ENCODE results near the gene PREX1. TPM values are rescaled to one million over a fixed set of nuclear protein-coding genes. Genes with fewer than 3 reads are reported as not detected.

Gene PREX1
- total and polyA plus RNA-seq, 2 donors (not counting 3 experiments of a cell fraction or from before 2014, with no cell fraction given): 51.3 to 72.9 TPM

GRCh38 chr20:48669946-48670605 is 157.7 kb downstream of the PREX1 start:
- Histone ChIP-seq H3K79me2 (ENCODE audit: control insufficient read depth, insufficient read depth, low read length) (no peaks in the 10 kb centered on the region), H3K9ac (replicated peaks; ENCODE audit: extremely low read depth, insufficient read depth, low read length) (no peak overlapping the region), H2AFZ (ENCODE audit: low read depth, low read length) (no peak overlapping the region), H3K36me3 (ENCODE audit: control insufficient read depth in 2 of 2, extremely low read depth in 1 of 2, insufficient read depth in 2 of 2, low read length in 2 of 2) (peaks cover 3 to 12% of the 10 kb centered on the region in 2 experiments), H3K4me2 (ENCODE audit: insufficient read depth, low read length) (no peak overlapping the region), H3K27ac (ENCODE audit: insufficient read depth, low read depth, low read length) (peak overlapping the region; percentile 13), H3K9me1 (replicated peaks; ENCODE audit: control insufficient read depth, extremely low read depth, insufficient read depth, low read length) (no peaks in the 10 kb centered on the region), H3K27me3 (ENCODE audit: control insufficient read depth in 2 of 2, insufficient read depth in 2 of 2, low read length in 2 of 2) (no peaks in the 10 kb centered on the region), H3K9me3 (replicated peaks; ENCODE audit: control insufficient read depth, insufficient read depth, low read length) (no peaks in the 10 kb centered on the region), H3K4me3 (replicated peaks in 1 of 3; ENCODE audit: insufficient read depth in 1 of 3, low read depth in 1 of 3, low read length in 3 of 3) (no peak overlapping the region), H4K20me1 (replicated peaks; ENCODE audit: control insufficient read depth, extremely low read depth, insufficient read depth, low read length) (no peaks in the 10 kb centered on the region), H3K4me1 (ENCODE audit: control insufficient read depth, extremely low read depth, insufficient read depth, low read length) (peaks cover 34% of the 10 kb centered on the region)
- CTCF ChIA-PET: interaction anchor here (4.1 to 5.3 kb wide), 2 partner anchors 13 kb away, joined by 20 to 26 read pairs; no protein-coding TSS in a partner anchor
- intact Hi-C loops (cut with micrococcal nuclease): loop anchor here (1.0 kb wide), 1 partner anchor 12 kb away; no protein-coding TSS in a partner anchor
- POLR2A ChIA-PET: interaction anchor here (1.0 kb wide), 1 partner anchor 13 kb away, joined by 3 read pairs; no protein-coding TSS in a partner anchor
- BruUV-seq (replicated peaks): no TSS peak
- dilution Hi-C loops (cut with MboI; ENCODE audit: extremely low pct_ligation_motif_present, low sequenced_read_pairs): loop anchor here (25.0 kb wide), 1 partner anchor 242 kb away; the partner anchor contains the start of gene ARFGEF2
- DNase-seq (ENCODE audit: low read depth, low spot score) (peak; percentile 87), FAIRE-seq (peak; percentile 94)
- TF ChIP-seq POLR2AphosphoS5 (IDR thresholded peaks at IDR 0.05; ENCODE audit: insufficient read depth, low read depth, low read length) (peak; percentile 29), MYC (IDR thresholded peaks at IDR 0.05; ENCODE audit: low read depth, low read length) (no peak)

- dilution Hi-C loops (cut with MboI; ENCODE audit: extremely low pct_ligation_motif_present, low sequenced_read_pairs) (loop anchor here (25.0 kb wide), 1 partner anchor 244 kb away; the partner anchor contains the start of gene ARFGEF2), intact Hi-C loops (cut with micrococcal nuclease) (no loop called here)
- no peaks in the 10 kb centered on the region for H4K20me1 ChIP-seq (replicated peaks; ENCODE audit: control insufficient read depth, extremely low read depth, insufficient read depth, low read length)
- no peak for TF ChIP-seq MYC (IDR thresholded peaks at IDR 0.05; ENCODE audit: low read depth, low read length)
- TF ChIP-seq POLR2A (IDR thresholded peaks at IDR 0.05; ENCODE audit: low read depth, low read length): no peak
- TF ChIP-seq POLR2AphosphoS5 (IDR thresholded peaks at IDR 0.05; ENCODE audit: insufficient read depth, low read depth, low read length): no peak
- no peak for TF ChIP-seq JUN (IDR thresholded peaks at IDR 0.05; ENCODE audit: borderline replicate concordance, insufficient read depth, insufficient read length, low read depth)
- TF ChIP-seq GATA2 (IDR thresholded peaks at IDR 0.05; ENCODE audit: insufficient read depth, insufficient read length, low read depth, low read length): no peak
- TF ChIP-seq CTCF (IDR thresholded peaks at IDR 0.05; ENCODE audit: extremely low read depth in 1 of 2, insufficient read depth in 1 of 2, low read depth in 1 of 2, low read length in 2 of 2): no peak
- TF ChIP-seq EZH2 (IDR thresholded peaks at IDR 0.05; ENCODE audit: borderline replicate concordance, low read depth, low read length, severe bottlenecking): no peak
- TF ChIP-seq, protein P1, sequence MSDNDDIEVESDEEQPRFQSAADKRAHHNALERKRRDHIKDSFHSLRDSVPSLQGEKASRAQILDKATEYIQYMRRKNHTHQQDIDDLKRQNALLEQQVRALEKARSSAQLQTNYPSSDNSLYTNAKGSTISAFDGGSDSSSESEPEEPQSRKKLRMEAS (IDR thresholded peaks at IDR 0.05; ENCODE audit: insufficient read depth, insufficient read length): no peak
- no peak for TF ChIP-seq FOS (IDR thresholded peaks at IDR 0.05; ENCODE audit: borderline replicate concordance, insufficient read depth, low read length)
- peaks cover 0 to 7% of the 10 kb centered on the region in 2 experiments for H3K36me3 ChIP-seq (ENCODE audit: control insufficient read depth in 2 of 2, extremely low read depth in 1 of 2, insufficient read depth in 2 of 2, low read length in 2 of 2)
- H3K27ac ChIP-seq (ENCODE audit: insufficient read depth, low read depth, low read length): peak overlapping the region; percentile 57
- DNase-seq (ENCODE audit: low read depth, low spot score): no peak
- no peak overlapping the region for H2AFZ ChIP-seq (ENCODE audit: low read depth, low read length)
- H3K4me1 ChIP-seq (ENCODE audit: control insufficient read depth, extremely low read depth, insufficient read depth, low read length): peaks cover 34% of the 10 kb centered on the region
- BruUV-seq (replicated peaks): no TSS peak
- H3K9me3 ChIP-seq (replicated peaks; ENCODE audit: control insufficient read depth, insufficient read depth, low read length): no peaks in the 10 kb centered on the region
- H3K27me3 ChIP-seq (ENCODE audit: control insufficient read depth in 2 of 2, insufficient read depth in 2 of 2, low read length in 2 of 2): no peaks in the 10 kb centered on the region
- CTCF ChIA-PET: interaction anchor here (1.0 to 5.3 kb wide), 5 partner anchors 11 to 237 kb away, joined by 3 to 26 read pairs (median 4); no protein-coding TSS in a partner anchor
- no peak overlapping the region for H3K4me2 ChIP-seq (ENCODE audit: insufficient read depth, low read length)
- H3K9ac ChIP-seq (replicated peaks; ENCODE audit: extremely low read depth, insufficient read depth, low read length): no peak overlapping the region
- no peak for FAIRE-seq
- H3K4me3 ChIP-seq (replicated peaks in 1 of 3; ENCODE audit: insufficient read depth in 1 of 3, low read depth in 1 of 3, low read length in 3 of 3): no peak overlapping the region
- no peaks in the 10 kb centered on the region for H3K79me2 ChIP-seq (ENCODE audit: control insufficient read depth, insufficient read depth, low read length)
- POLR2A ChIA-PET: no interaction called here
- H3K9me1 ChIP-seq (replicated peaks; ENCODE audit: control insufficient read depth, extremely low read depth, insufficient read depth, low read length): no peaks in the 10 kb centered on the region
Measured at GRCh38 chr20:48668451-48668946, 159.3 kb downstream of the PREX1 start.
